ENCODE results near the gene PTPRK.

DNA sequence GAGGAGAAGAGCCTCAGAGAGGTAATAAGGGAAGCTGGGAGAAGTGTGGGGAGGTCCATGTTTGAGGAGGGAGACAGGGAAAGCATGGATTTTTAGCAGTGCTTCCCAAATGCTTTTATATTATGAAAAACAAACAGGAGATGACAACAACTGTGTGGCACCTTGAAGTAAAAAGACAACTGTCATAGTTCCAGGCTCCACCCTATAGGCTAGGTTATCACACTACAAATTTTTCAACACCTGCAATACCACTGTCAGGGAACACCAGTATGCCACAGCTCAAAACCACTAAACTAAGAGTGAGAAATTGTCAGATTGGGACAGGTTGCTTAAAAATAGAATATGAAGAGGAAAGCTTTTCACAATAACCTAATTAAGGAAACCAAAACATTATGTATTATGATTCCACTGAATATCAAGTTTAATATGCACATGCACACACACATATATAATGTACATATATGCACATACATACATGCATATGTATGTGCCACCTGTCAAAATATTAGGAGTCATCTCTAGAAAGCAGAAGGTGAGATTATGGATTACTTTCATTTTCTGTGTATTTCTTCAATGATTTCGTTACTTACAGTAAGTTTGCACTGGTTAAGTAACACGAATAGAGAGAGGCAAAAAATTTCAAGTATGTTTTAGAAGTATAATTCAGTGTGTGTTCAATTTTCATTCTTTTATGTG lies 261.2 kb downstream of the PTPRK start:
- TF ChIP-seq, protein P1, sequence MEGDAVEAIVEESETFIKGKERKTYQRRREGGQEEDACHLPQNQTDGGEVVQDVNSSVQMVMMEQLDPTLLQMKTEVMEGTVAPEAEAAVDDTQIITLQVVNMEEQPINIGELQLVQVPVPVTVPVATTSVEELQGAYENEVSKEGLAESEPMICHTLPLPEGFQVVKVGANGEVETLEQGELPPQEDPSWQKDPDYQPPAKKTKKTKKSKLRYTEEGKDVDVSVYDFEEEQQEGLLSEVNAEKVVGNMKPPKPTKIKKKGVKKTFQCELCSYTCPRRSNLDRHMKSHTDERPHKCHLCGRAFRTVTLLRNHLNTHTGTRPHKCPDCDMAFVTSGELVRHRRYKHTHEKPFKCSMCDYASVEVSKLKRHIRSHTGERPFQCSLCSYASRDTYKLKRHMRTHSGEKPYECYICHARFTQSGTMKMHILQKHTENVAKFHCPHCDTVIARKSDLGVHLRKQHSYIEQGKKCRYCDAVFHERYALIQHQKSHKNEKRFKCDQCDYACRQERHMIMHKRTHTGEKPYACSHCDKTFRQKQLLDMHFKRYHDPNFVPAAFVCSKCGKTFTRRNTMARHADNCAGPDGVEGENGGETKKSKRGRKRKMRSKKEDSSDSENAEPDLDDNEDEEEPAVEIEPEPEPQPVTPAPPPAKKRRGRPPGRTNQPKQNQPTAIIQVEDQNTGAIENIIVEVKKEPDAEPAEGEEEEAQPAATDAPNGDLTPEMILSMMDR (IDR thresholded peaks at IDR 0.05), result no peak
- no peak for TF ChIP-seq EZH2 (IDR thresholded peaks at IDR 0.05; ENCODE audit: borderline replicate concordance, insufficient read depth, low read depth, low read length, poor library complexity, severe bottlenecking)
